GM23338 (cell line): Measurements from ENCODE around the gene JARID2.

ENCODE experiments used
- EZH2phosphoT487 ChIP-seq: fragments of 200-600 bp; sonication (generic); IDR thresholded peaks from one replicate; pipeline ENCODE4 v1.8.1; 2018; ENCODE audit warnings: antibody characterized with exemption; ENCODE audit not compliant: unreplicated experiment
- POLR2AphosphoS5 ChIP-seq: IDR thresholded peaks from 2 replicates; pipeline ENCODE4 v1.6.1; 2016; ENCODE audit warnings: antibody characterized with exemption, low read depth
- TF ChIP-seq, protein P1 (sequence below), 2 experiments: fragments of 200-600 bp in 1 of 2; sonication (generic) in 1 of 2; conservative IDR thresholded peaks; 2 replicates each; pipeline versions ENCODE4 v1.5.1 to v1.6.1; 2016 to 2017; ENCODE audit warnings: antibody characterized with exemption in 2 of 2, low read depth in 2 of 2, mild to moderate bottlenecking in 2 of 2, moderate library complexity in 1 of 2
- TF ChIP-seq, protein P2 (sequence below): IDR thresholded peaks from one replicate; pipeline ENCODE4 v1.6.1; 2018; ENCODE audit warnings: antibody characterized with exemption; ENCODE audit not compliant: unreplicated experiment
- TF ChIP-seq, protein P3 (sequence below): IDR thresholded peaks from 2 replicates; pipeline ENCODE4 v1.6.1; 2016; ENCODE audit warnings: antibody characterized with exemption

DNA sequence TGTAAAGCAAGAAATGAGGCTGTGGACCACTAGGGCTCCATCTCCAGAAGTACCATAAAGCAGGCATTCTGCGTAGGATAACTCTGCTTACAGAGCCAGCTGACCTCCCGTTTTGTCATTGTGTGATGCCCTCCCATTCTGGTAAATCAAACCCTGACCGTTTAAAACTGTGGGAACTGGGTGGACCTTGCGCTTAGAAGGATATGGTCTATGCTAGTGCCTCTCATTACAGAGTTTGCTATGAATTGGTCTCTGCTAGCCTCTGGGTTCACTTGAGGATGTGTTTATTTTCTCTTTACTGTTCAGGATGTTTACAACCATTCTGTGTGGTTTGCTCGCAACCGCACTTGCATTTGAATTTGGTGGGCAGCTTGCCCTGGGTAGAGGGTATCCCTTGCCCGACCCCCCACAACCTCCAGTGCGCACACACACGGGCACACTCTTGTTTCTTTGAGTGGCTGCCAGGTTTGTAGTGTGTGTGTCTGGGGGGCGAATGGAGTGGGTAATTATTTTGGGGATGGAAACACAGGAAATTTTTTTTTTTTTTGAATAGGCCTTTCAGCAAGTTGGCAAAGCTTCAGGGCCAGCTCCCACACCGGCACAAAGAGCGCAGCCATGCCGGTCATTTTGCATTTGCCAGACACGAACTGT lies 198.3 kb downstream of the JARID2 start:
- TF ChIP-seq, protein P1, sequence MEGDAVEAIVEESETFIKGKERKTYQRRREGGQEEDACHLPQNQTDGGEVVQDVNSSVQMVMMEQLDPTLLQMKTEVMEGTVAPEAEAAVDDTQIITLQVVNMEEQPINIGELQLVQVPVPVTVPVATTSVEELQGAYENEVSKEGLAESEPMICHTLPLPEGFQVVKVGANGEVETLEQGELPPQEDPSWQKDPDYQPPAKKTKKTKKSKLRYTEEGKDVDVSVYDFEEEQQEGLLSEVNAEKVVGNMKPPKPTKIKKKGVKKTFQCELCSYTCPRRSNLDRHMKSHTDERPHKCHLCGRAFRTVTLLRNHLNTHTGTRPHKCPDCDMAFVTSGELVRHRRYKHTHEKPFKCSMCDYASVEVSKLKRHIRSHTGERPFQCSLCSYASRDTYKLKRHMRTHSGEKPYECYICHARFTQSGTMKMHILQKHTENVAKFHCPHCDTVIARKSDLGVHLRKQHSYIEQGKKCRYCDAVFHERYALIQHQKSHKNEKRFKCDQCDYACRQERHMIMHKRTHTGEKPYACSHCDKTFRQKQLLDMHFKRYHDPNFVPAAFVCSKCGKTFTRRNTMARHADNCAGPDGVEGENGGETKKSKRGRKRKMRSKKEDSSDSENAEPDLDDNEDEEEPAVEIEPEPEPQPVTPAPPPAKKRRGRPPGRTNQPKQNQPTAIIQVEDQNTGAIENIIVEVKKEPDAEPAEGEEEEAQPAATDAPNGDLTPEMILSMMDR (conservative IDR thresholded peaks at IDR 0.05; ENCODE audit: low read depth in 2 of 2), result no peak
- TF ChIP-seq, protein P2, sequence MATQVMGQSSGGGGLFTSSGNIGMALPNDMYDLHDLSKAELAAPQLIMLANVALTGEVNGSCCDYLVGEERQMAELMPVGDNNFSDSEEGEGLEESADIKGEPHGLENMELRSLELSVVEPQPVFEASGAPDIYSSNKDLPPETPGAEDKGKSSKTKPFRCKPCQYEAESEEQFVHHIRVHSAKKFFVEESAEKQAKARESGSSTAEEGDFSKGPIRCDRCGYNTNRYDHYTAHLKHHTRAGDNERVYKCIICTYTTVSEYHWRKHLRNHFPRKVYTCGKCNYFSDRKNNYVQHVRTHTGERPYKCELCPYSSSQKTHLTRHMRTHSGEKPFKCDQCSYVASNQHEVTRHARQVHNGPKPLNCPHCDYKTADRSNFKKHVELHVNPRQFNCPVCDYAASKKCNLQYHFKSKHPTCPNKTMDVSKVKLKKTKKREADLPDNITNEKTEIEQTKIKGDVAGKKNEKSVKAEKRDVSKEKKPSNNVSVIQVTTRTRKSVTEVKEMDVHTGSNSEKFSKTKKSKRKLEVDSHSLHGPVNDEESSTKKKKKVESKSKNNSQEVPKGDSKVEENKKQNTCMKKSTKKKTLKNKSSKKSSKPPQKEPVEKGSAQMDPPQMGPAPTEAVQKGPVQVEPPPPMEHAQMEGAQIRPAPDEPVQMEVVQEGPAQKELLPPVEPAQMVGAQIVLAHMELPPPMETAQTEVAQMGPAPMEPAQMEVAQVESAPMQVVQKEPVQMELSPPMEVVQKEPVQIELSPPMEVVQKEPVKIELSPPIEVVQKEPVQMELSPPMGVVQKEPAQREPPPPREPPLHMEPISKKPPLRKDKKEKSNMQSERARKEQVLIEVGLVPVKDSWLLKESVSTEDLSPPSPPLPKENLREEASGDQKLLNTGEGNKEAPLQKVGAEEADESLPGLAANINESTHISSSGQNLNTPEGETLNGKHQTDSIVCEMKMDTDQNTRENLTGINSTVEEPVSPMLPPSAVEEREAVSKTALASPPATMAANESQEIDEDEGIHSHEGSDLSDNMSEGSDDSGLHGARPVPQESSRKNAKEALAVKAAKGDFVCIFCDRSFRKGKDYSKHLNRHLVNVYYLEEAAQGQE, result no peak
- TF ChIP-seq, protein P3, sequence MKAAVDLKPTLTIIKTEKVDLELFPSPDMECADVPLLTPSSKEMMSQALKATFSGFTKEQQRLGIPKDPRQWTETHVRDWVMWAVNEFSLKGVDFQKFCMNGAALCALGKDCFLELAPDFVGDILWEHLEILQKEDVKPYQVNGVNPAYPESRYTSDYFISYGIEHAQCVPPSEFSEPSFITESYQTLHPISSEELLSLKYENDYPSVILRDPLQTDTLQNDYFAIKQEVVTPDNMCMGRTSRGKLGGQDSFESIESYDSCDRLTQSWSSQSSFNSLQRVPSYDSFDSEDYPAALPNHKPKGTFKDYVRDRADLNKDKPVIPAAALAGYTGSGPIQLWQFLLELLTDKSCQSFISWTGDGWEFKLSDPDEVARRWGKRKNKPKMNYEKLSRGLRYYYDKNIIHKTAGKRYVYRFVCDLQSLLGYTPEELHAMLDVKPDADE, result no peak
- no peak for TF ChIP-seq EZH2phosphoT487
- TF ChIP-seq POLR2AphosphoS5, result no peak
